Activated naive CD4-positive, alpha-beta T cell treated with anti-CD3 and anti-CD28 coated beads, Interleukin-2, amount 50 U/mL, for 24 hours (primary cell): ENCODE results near the gene EFHC1.

Experiments
- H3K27ac Mint-ChIP-seq: one replicate; pipeline ENCODE4 v1.8.0; 2021; ENCODE audit warnings: mild to moderate bottlenecking, mixed read lengths
- H3K27me3 Mint-ChIP-seq: one replicate; pipeline ENCODE4 v1.8.0; 2021; ENCODE audit warnings: mixed read lengths
- H3K36me3 Mint-ChIP-seq: one replicate; pipeline ENCODE4 v1.8.0; 2021; ENCODE audit warnings: mixed read lengths
- H3K4me1 Mint-ChIP-seq: one replicate; pipeline ENCODE4 v1.8.0; 2021; ENCODE audit warnings: mixed read lengths
- H3K4me3 Mint-ChIP-seq: one replicate; pipeline ENCODE4 v1.8.0; 2021; ENCODE audit warnings: mild to moderate bottlenecking, mixed read lengths
- H3K9me3 Mint-ChIP-seq: one replicate; pipeline ENCODE4 v1.8.0; 2021; ENCODE audit warnings: mixed read lengths

EFHC1 gene

GRCh38 chr6:52551483-52552277, 131.5 kb downstream of the EFHC1 start:
- no peaks in the 10 kb centered on the region for H3K9me3 Mint-ChIP-seq
- no peak overlapping the region for H3K27ac Mint-ChIP-seq
- peaks cover 8% of the 10 kb centered on the region for H3K36me3 Mint-ChIP-seq
- H3K27me3 Mint-ChIP-seq: no peaks in the 10 kb centered on the region
- peaks cover 20% of the 10 kb centered on the region for H3K4me1 Mint-ChIP-seq
- no peak overlapping the region for H3K4me3 Mint-ChIP-seq

- Mint-ChIP-seq H3K4me3 (no peak overlapping the region), H3K36me3 (peaks cover 8% of the 10 kb centered on the region), H3K27me3 (no peaks in the 10 kb centered on the region), H3K9me3 (no peaks in the 10 kb centered on the region), H3K4me1 (peaks cover 20% of the 10 kb centered on the region), H3K27ac (no peak overlapping the region)
These were observed 132.1 kb downstream of the EFHC1 start for GRCh38 chr6:52552278-52552643.

DNA sequence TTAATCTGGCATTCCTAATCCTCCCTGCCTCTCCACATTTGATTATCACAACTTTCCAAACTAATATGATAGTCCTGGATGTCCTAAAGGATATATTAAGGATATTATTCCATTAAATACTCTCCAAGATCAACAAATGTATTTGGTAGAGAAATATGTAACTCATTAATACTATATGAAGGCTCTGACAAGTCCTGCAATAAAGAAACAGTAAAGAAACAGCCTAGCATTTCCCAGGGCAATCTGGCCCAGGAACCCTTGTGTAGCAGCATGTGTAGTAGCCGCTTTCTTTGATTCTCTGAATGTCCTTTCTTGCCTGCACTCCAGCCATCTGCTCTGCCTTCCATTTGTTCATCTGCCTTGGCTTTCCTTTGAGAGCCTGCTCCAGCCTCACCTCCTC, 133.0 kb downstream of the EFHC1 start:
- Mint-ChIP-seq H3K4me3 (no peak overlapping the region), H3K36me3 (peaks cover 7% of the 10 kb centered on the region), H3K9me3 (no peaks in the 10 kb centered on the region), H3K27ac (no peak overlapping the region), H3K4me1 (peaks cover 20% of the 10 kb centered on the region), H3K27me3 (no peaks in the 10 kb centered on the region)

GRCh38 chr6:52553719-52554118, 133.6 kb downstream of the EFHC1 start:
- Mint-ChIP-seq H3K9me3 (no peaks in the 10 kb centered on the region), H3K27ac (no peak overlapping the region), H3K4me3 (no peak overlapping the region), H3K4me1 (peaks cover 26% of the 10 kb centered on the region), H3K36me3 (peaks cover 10% of the 10 kb centered on the region), H3K27me3 (no peaks in the 10 kb centered on the region)

DNA sequence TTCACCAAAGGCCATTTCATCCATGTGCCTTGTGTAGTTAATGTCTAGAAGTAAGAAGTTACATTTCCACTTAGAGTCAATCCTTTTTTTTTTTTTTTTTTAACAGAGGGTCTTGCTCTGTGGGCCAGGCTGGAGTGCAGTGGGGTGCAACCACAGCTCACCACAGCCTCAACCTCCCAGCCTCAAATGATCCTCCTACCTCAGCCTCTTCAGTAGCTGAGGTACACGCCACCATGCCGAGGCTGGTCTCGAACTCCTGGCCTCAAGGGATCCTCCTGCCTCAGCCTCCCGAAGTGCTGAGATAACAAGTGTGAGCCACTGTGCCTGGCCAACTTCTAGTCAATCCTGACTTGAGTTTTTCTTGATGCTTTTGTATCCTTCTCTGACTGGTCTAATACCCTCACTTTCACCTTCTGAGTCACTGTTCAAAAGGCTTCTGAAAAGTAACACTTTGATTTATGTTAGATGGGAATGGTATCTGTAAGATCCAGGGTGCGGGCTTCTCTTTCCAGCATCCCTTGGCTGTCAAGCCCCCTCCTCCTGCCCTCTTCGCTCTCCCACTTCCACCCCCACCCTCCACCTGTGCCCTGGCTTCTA, 134.6 kb downstream of the EFHC1 start:
- Mint-ChIP-seq H3K4me1 (peaks cover 25% of the 10 kb centered on the region), H3K27me3 (no peaks in the 10 kb centered on the region), H3K9me3 (no peaks in the 10 kb centered on the region), H3K4me3 (no peak overlapping the region), H3K27ac (no peak overlapping the region), H3K36me3 (peaks cover 9% of the 10 kb centered on the region)

DNA sequence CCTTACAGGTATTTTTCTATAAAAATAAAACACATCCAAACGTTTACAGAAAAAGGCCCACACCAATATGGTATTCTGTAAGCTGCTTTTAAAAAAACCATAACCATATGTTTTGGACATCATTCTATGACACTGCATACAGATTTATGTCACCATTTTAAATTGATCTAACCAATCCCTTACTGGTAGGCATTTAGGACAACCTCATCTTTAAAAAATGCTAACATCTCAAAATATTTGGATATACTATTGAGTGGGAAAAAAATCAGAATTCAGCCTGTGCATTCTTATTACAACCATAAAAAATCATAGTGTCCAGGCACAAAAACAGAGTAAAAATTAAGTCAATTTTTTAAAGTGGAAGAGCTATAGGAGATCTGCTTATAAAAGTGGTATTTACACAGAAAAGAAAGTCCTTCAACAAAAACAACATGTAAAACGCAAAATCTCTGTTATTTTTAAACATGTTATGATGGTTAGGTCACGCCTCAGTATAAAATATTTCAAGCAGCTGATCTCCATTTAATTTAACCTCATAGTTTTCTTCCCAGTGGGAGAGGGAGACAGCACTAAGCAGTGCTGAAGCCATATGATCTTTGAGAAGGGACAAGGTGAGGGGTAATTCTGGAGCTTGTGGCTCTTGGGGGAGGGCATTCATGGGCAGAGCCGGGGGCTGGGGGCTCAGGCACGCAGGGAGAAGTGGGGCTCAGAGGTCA, 135.5 kb downstream of the EFHC1 start:
- Mint-ChIP-seq H3K27ac (no peak overlapping the region), H3K36me3 (peaks cover 5% of the 10 kb centered on the region)

GRCh38 chr6:52557389-52558265, 137.5 kb downstream of the EFHC1 start:
- no peaks in the 10 kb centered on the region for H3K27me3 Mint-ChIP-seq
- no peak overlapping the region for H3K27ac Mint-ChIP-seq
- H3K4me3 Mint-ChIP-seq: no peak overlapping the region
- H3K4me1 Mint-ChIP-seq: peaks cover 21% of the 10 kb centered on the region
- H3K36me3 Mint-ChIP-seq: peaks cover 8% of the 10 kb centered on the region
- no peaks in the 10 kb centered on the region for H3K9me3 Mint-ChIP-seq

More for the DNA sequence above, 135.5 kb downstream of the EFHC1 start:
- no peaks in the 10 kb centered on the region for H3K27me3 Mint-ChIP-seq
- peaks cover 21% of the 10 kb centered on the region for H3K4me1 Mint-ChIP-seq
- no peaks in the 10 kb centered on the region for H3K9me3 Mint-ChIP-seq
- no peak overlapping the region for H3K4me3 Mint-ChIP-seq

GRCh38 chr6:52558266-52559000, 138.3 kb downstream of the EFHC1 start:
- Mint-ChIP-seq H3K4me3 (no peak overlapping the region), H3K9me3 (no peaks in the 10 kb centered on the region), H3K4me1 (peaks cover 25% of the 10 kb centered on the region), H3K27me3 (no peaks in the 10 kb centered on the region), H3K27ac (no peak overlapping the region), H3K36me3 (peaks cover 8% of the 10 kb centered on the region)

DNA sequence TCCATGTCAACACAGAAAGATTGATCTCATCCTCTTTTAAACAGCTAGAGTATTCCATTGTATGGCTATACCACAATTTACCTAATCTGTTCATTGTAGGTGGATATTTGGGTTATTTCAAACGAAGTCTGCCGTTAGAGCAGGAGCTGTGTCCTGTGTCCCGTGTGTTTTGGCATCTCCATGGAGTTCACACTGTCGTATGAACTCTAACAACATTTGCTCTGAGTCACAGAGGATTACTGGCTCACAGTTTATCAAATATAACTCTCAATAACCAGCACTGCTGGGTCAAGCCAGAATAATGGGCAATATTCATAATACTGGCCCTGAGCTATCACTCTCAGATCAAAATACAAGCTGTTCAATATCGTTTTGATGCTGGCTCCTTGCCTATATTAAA, 140.3 kb downstream of the EFHC1 start:
- peaks cover 30% of the 10 kb centered on the region for H3K4me1 Mint-ChIP-seq
- no peak overlapping the region for H3K4me3 Mint-ChIP-seq
- H3K36me3 Mint-ChIP-seq: peaks cover 7% of the 10 kb centered on the region
- no peaks in the 10 kb centered on the region for H3K27me3 Mint-ChIP-seq
- H3K9me3 Mint-ChIP-seq: no peaks in the 10 kb centered on the region
- no peak overlapping the region for H3K27ac Mint-ChIP-seq

- H3K9me3 Mint-ChIP-seq: no peaks in the 10 kb centered on the region
- H3K27ac Mint-ChIP-seq: no peak overlapping the region
- H3K36me3 Mint-ChIP-seq: peaks cover 7% of the 10 kb centered on the region
- no peaks in the 10 kb centered on the region for H3K27me3 Mint-ChIP-seq
- peaks cover 49% of the 10 kb centered on the region for H3K4me1 Mint-ChIP-seq
- H3K4me3 Mint-ChIP-seq: no peak overlapping the region
These were observed 142.8 kb downstream of the EFHC1 start for GRCh38 chr6:52562911-52563310.

GRCh38 chr6:52564856-52565255, 144.7 kb downstream of the EFHC1 start:
- H3K9me3 Mint-ChIP-seq: no peaks in the 10 kb centered on the region
- no peaks in the 10 kb centered on the region for H3K27me3 Mint-ChIP-seq
- peaks cover 3% of the 10 kb centered on the region for H3K36me3 Mint-ChIP-seq
- no peak overlapping the region for H3K27ac Mint-ChIP-seq
- H3K4me3 Mint-ChIP-seq: no peak overlapping the region
- H3K4me1 Mint-ChIP-seq: peaks cover 55% of the 10 kb centered on the region

DNA sequence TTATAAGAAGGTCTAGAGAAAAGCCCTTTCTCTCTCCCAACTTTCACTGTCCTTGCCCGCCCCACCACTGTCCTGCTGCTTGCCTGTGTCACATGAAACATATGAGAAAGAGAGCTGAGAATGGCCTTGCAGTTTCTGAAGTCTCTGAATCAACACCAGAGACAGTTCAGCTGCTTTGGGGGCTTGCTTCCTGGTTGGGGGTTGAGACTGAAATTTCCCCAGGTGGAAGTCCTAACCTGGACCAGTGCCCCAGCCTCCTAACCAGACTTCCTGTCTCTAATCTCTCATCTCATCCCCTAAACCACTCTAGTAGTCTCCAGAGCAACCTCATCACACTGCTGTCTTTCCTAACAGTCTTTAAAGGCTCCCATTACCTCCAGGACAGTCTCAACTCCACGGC, 146.1 kb downstream of the EFHC1 start:
- H3K9me3 Mint-ChIP-seq: no peaks in the 10 kb centered on the region
- no peaks in the 10 kb centered on the region for H3K27me3 Mint-ChIP-seq
- peaks cover 3% of the 10 kb centered on the region for H3K36me3 Mint-ChIP-seq
- H3K27ac Mint-ChIP-seq: no peak overlapping the region
- no peak overlapping the region for H3K4me3 Mint-ChIP-seq
- peaks cover 61% of the 10 kb centered on the region for H3K4me1 Mint-ChIP-seq

DNA sequence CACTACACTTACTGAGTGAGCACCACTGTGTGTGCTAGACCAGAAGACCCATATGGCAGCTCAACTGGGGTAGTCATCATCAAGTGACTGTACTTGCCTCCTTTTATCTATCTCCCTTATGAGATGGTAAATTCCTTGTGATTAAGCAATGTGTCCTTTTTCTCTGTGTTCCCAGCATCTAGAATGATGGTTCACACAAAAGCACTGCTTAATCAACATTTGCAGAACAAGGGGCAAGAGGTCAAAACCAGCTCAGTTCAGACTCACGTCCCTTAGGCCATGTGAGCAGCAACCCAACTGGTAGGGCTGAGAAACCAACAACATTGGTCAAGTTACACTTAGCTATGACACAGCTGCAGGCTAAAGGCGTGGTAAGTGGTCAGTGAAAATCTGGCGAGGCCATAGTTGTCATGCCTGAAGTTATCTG, 146.7 kb downstream of the EFHC1 start:
- peaks cover 3% of the 10 kb centered on the region for H3K36me3 Mint-ChIP-seq
- no peaks in the 10 kb centered on the region for H3K9me3 Mint-ChIP-seq
- H3K4me3 Mint-ChIP-seq: no peak overlapping the region
- H3K27ac Mint-ChIP-seq: no peak overlapping the region
- no peaks in the 10 kb centered on the region for H3K27me3 Mint-ChIP-seq
- H3K4me1 Mint-ChIP-seq: peaks cover 64% of the 10 kb centered on the region

- no peaks in the 10 kb centered on the region for H3K9me3 Mint-ChIP-seq
- H3K27me3 Mint-ChIP-seq: no peaks in the 10 kb centered on the region
- H3K4me3 Mint-ChIP-seq: no peak overlapping the region
- H3K27ac Mint-ChIP-seq: no peak overlapping the region
- H3K4me1 Mint-ChIP-seq: peaks cover 70% of the 10 kb centered on the region
- no peaks in the 10 kb centered on the region for H3K36me3 Mint-ChIP-seq
These were observed 148.2 kb downstream of the EFHC1 start for GRCh38 chr6:52568320-52568719.

DNA sequence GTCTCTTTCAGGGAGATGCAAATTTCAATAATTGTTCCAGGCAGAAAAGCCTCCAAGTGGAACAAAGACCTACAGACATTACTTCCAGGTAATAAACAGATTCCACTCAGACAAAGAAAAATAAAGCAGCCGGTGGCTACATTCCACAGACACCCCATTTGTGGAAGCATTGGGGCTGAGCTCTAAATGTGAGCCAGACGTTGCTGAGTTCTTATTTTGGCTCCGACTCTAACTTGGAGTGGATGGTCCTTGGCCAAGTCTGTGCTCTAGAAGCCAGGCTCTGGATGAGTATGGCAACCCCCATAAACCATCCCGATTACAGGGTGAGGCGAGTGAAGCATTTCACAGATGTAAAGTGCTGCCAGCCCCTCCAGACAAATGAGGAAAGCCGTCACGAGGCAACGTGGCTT, 150.2 kb downstream of the EFHC1 start:
- H3K4me1 Mint-ChIP-seq: peaks cover 79% of the 10 kb centered on the region
- H3K27me3 Mint-ChIP-seq: no peaks in the 10 kb centered on the region

More for the DNA sequence above, 150.2 kb downstream of the EFHC1 start:
- no peak overlapping the region for H3K27ac Mint-ChIP-seq
- H3K9me3 Mint-ChIP-seq: no peaks in the 10 kb centered on the region
- no peaks in the 10 kb centered on the region for H3K36me3 Mint-ChIP-seq
- no peak overlapping the region for H3K4me3 Mint-ChIP-seq
